Hematopoietic multipotent progenitor cell (in vitro differentiated cells): ENCODE results near the gene IKZF2. TPM values are rescaled to one million over a fixed set of nuclear protein-coding genes. Genes with fewer than 3 reads are reported as not detected.
"Not testable (repeated sequence)": the region's sequence is repeated elsewhere in the genome, so short reads cannot be mapped to it uniquely, and the experiment has no call there.

Experiments
- DNase-seq, 3 donors: peaks; one replicate each; pipeline ENCODE4 v3.0.0-alpha.2; 2011 to 2015; ENCODE audit warnings: low read depth in 2 of 3, low spot score in 2 of 3
- total RNA-seq: library from RNA; depleted of rRNA; stranded (reverse); fragments of >200 nt; gene quantifications from one replicate; pipeline ENCODE4 v1.2.3, GENCODE V29; 2012

Gene IKZF2
- total RNA-seq, 1 donor = 43.1 TPM

- no peak for DNase-seq
Measured at GRCh38 chr2:213064099-213064498, 87.3 kb downstream of the IKZF2 start.

GRCh38 chr2:213057977-213058376 is 93.4 kb downstream of the IKZF2 start:
- DNase-seq = no peak

GRCh38 chr2:213046431-213046830 is 105.0 kb downstream of the IKZF2 start:
- DNase-seq = no peak

- no peak for DNase-seq
Measured at GRCh38 chr2:213043566-213043965, 107.8 kb downstream of the IKZF2 start.

- no peak for DNase-seq
Measured at GRCh38 chr2:213042262-213042661, 109.2 kb downstream of the IKZF2 start.

- no peak for DNase-seq
Measured at GRCh38 chr2:213036836-213037235, 114.6 kb downstream of the IKZF2 start.

- peak in 1 of 3 donors; percentile 28 for DNase-seq
Measured at GRCh38 chr2:213034585-213034984, 116.8 kb downstream of the IKZF2 start.

GRCh38 chr2:213032607-213033006 is 118.8 kb downstream of the IKZF2 start:
- no peak for DNase-seq

- no peak for DNase-seq
Measured at GRCh38 chr2:213022987-213023386, 128.4 kb downstream of the IKZF2 start.

- no peak for DNase-seq
Measured at GRCh38 chr2:213021971-213022899, 129.2 kb downstream of the IKZF2 start.

- DNase-seq = not testable (repeated sequence)
Measured at GRCh38 chr2:213020913-213021312, 130.5 kb downstream of the IKZF2 start.

GRCh38 chr2:213020268-213020667 is 131.1 kb downstream of the IKZF2 start:
- DNase-seq = no peak

- no peak for DNase-seq
Measured at GRCh38 chr2:213019368-213019767, 132.0 kb downstream of the IKZF2 start.

- no peak for DNase-seq
Measured at GRCh38 chr2:213018340-213018901, 133.0 kb downstream of the IKZF2 start.

GRCh38 chr2:213017404-213017803 is 134.0 kb downstream of the IKZF2 start:
- DNase-seq = no peak

- no peak for DNase-seq
Measured at GRCh38 chr2:213016984-213017351, 134.4 kb downstream of the IKZF2 start.

GRCh38 chr2:213016166-213016983 is 135.0 kb downstream of the IKZF2 start:
- no peak for DNase-seq

GRCh38 chr2:213015387-213016165 is 135.8 kb downstream of the IKZF2 start:
- DNase-seq = no peak

- DNase-seq = no peak
Measured at GRCh38 chr2:213013979-213014378, 137.4 kb downstream of the IKZF2 start.

- no peak for DNase-seq
Measured at GRCh38 chr2:213011505-213011904, 139.9 kb downstream of the IKZF2 start.
